ENCODE data around the gene TNP2. TPM values are rescaled to one million over a fixed set of nuclear protein-coding genes. Genes with fewer than 3 reads are reported as not detected.

Gene TNP2
- total RNA-seq, 2 experiments from 2014 or later: not detected

DNA sequence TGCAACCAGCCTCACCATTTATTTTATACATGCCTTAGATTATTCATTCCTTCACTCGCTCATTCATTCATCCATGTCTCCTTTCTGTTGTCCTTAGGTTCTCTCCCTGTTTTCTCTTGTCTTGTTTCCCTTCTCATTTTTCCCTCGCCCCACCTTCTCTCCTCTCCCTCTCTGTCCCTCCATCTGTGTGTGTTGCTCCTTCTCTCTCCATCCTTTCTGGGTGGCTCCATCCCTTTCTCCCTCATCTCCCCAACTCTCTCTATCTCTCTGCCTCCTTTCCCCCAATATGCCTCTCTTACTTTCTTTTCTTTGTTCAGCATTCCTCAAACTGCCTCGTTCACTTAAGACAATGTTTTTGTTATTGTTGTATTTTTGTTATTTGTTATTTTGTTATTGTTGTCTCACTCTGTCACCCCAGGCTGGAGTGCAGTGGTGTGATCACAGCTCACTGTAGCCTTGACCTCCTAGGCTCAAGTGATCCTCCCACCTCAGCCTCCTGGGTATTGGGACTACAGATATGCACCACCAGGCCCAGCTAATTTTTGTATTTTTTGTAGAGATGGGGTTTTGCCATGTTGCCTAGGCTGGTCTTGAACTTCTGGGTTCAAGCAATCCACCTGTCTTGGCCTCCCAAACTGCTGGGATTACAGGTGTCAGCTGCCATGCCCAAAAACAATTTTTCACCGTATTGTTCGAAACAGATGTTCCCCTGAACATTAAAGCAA, 27.5 kb downstream of the TNP2 start:
- no peak for DNase-seq
- H3K27me3 Mint-ChIP-seq: no peaks in the 10 kb centered on the region
- ChIA-PET POLR2A (interaction anchor here (0.9 to 1.5 kb wide), 3 partner anchors 8 to 13 kb away, joined by 3 to 7 read pairs (median 4); no protein-coding TSS in a partner anchor), CTCF (interaction anchor here (1.0 kb wide), 1 partner anchor 14 kb away, joined by 3 read pairs; the partner anchor contains the start of gene SOCS1)
- H3K27ac Mint-ChIP-seq: no peak overlapping the region
- H3K4me3 Mint-ChIP-seq: no peak overlapping the region
- H3K36me3 Mint-ChIP-seq: no peaks in the 10 kb centered on the region
- no peaks in the 10 kb centered on the region for H3K9me3 Mint-ChIP-seq
- peaks cover 28% of the 10 kb centered on the region for H3K4me1 Mint-ChIP-seq (ENCODE audit: low read depth)
- intact Hi-C loops (cut with micrococcal nuclease): no loop called here

DNA sequence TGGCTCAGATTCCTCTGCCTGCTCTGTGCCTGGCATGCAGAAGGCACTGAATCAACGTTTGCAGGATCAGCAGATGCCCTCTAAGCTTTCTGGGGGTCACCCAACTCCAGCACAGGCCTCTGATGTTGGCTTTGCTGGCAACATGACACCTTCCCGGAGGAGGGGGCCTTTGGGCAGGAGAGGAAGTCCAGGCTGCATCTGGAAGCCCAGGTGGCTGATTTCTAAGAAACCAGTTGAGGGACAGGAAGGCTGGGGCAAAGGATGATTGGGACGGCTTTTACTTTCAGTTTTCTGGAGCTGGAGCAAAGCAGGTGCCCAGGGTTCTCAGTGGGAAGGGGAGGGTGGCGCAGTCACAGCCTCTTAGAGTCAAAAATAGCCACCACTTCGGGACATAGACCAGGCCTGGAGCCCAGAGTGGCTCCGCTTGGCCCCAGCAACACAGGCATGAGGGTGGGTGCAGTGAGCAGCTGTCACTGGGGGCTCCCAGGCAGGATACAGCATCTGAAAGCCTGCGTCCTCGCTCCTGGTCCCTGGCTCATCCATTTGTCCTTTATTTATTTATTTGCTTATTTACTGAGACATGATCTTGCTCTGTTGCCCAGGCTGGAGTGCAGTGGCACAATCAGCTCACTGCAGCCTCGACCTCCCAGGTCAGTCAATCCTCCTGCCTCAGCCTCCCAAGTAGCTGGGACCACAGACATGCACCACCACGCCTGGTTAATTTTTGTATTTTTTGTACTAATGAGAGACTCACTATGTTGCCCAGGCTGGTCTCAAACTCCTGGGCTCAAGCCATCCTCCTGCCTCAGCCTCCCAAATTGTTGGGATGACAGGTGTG, 28.3 kb downstream of the TNP2 start:
- no peaks in the 10 kb centered on the region for H3K36me3 Mint-ChIP-seq
- peak overlapping the region; percentile 11 for H3K4me3 Mint-ChIP-seq
- no peaks in the 10 kb centered on the region for H3K27me3 Mint-ChIP-seq
- peak overlapping the region; percentile 48 for H3K27ac Mint-ChIP-seq
- H3K9me3 Mint-ChIP-seq: no peaks in the 10 kb centered on the region
- peaks cover 25% of the 10 kb centered on the region for H3K4me1 Mint-ChIP-seq (ENCODE audit: low read depth)
- no peak for DNase-seq
- CTCF ChIA-PET: interaction anchor here (0.9 to 1.0 kb wide), 2 partner anchors 15 to 131 kb away, joined by 3 read pairs; partner anchors contain the start of gene SOCS1
- intact Hi-C loops (cut with micrococcal nuclease): no loop called here
- POLR2A ChIA-PET: interaction anchor here (0.9 to 1.5 kb wide), 4 partner anchors 9 to 16 kb away, joined by 3 to 7 read pairs (median 4); no protein-coding TSS in a partner anchor

DNA sequence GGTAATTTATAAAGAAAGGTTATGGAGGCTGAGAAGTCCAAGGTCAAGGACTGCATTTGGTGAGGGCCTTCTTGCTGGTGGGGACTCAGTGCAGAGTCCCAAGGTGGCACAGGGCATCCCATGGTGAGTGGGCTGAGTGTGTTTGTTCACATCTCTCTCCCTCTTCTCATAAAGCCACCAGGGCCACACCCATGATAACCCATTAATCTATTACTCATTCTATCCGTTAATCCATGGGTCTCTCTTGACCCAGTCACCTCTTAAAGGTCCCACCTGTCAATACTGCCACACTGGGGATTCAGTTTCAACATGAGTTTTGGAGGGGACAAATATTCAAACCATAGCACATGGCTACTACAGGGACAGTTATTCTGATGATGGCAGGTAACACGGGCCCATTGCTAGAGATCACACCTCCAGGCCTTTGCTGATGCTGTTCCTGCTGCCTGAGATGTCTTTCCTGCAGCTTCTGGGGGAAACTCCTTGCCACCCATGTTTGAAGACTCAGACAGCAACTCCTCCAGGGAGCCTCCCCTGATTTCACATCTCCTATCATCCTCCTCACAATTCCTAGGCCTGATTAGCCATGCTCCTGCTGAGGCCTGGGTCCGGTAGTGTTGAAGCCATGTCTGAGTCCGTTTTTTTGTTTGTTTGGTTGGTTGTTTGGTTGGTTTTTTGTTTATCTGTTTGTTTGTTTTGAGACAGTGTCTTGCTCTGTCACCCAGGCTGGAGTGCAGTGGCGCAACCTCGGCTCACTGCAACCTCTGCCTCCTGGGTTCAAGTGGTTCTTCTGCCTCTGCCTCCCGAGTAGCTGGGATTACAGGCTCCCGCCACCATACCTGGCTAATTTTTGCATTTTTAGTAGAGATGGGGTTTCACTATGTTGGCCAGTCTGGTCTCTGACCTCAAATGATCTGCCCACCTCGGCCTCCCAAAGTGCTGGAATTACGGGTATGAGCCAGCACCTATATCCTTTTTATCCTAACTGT, 29.2 kb downstream of the TNP2 start:
- intact Hi-C loops (cut with micrococcal nuclease): no loop called here
- Mint-ChIP-seq H3K27ac (peak overlapping the region; percentile 48), H3K4me3 (peak overlapping the region; percentile 11), H3K9me3 (no peaks in the 10 kb centered on the region), H3K27me3 (no peaks in the 10 kb centered on the region), H3K4me1 (ENCODE audit: low read depth) (peaks cover 24% of the 10 kb centered on the region), H3K36me3 (no peaks in the 10 kb centered on the region)
- CTCF ChIA-PET: interaction anchor here (0.9 to 1.0 kb wide), 2 partner anchors 16 to 132 kb away, joined by 3 read pairs; partner anchors contain the start of gene SOCS1
- no peak for DNase-seq
- POLR2A ChIA-PET: interaction anchor here (1.0 to 1.5 kb wide), 3 partner anchors 12 to 15 kb away, joined by 4 to 7 read pairs (median 5); no protein-coding TSS in a partner anchor

GRCh38 chr16:11238272-11239202, 30.6 kb downstream of the TNP2 start:
- POLR2A ChIA-PET: interaction anchor here (1.0 to 1.5 kb wide), 2 partner anchors 9 to 11 kb away, joined by 3 to 4 read pairs; no protein-coding TSS in a partner anchor
- H3K27me3 Mint-ChIP-seq: no peaks in the 10 kb centered on the region
- CTCF ChIA-PET: interaction anchor here (1.3 kb wide), 1 partner anchor 14 kb away, joined by 4 read pairs; no protein-coding TSS in a partner anchor
- peaks cover 36% of the 10 kb centered on the region for H3K4me1 Mint-ChIP-seq (ENCODE audit: low read depth)
- no peak for DNase-seq
- no peaks in the 10 kb centered on the region for H3K9me3 Mint-ChIP-seq
- H3K4me3 Mint-ChIP-seq: no peak overlapping the region
- intact Hi-C loops (cut with micrococcal nuclease): no loop called here
- H3K27ac Mint-ChIP-seq: peak overlapping the region; percentile 18
- no peaks in the 10 kb centered on the region for H3K36me3 Mint-ChIP-seq

DNA sequence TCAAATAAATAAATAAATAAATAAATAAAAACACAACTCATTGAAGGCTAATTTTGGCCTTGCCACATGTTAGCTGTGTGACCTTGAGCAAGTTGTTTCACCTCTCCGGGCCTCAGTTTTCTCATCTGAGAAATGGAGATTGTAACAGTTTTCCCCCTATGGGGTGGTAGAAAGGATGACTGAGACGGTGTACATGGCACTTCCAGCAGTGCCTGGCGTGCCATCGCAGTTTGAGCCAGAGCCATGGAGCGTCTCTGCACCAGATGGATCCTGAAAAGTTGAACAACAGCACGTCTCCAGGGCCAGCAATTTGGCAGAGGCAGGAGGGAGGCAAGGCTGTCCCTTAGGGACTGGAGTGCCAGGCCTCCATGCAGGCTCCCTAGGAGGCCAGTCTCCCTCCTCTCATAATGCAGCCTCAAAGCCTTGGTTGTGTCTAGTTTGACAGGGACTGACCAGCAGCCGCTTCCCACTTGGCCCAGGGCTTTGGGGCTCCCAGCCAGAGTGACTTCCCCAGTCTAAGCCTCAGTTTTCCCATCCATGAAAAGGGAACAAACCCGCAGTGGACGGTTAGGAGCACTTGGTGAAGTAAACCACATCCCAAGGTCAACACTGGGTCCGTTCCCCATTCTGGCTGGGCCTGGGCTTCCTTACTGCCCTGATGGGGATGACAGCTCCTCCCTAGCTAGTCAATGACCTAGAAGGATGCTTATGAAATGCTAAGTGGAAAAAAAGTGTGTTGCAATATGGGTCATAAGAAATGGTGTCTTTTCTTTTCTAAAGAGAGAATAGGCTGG, 32.5 kb downstream of the TNP2 start:
- peak overlapping the region; percentile 29 for H3K27ac Mint-ChIP-seq
- intact Hi-C loops (cut with micrococcal nuclease): no loop called here
- CTCF ChIA-PET: interaction anchor here (3.0 kb wide), 1 partner anchor 11 kb away, joined by 10 read pairs; no protein-coding TSS in a partner anchor
- peaks cover 50% of the 10 kb centered on the region for H3K4me1 Mint-ChIP-seq (ENCODE audit: low read depth)
- H3K27me3 Mint-ChIP-seq: no peaks in the 10 kb centered on the region
- no peaks in the 10 kb centered on the region for H3K36me3 Mint-ChIP-seq
- POLR2A ChIA-PET: interaction anchor here (1.2 to 1.3 kb wide), 2 partner anchors 12 to 271 kb away, joined by 3 to 7 read pairs; no protein-coding TSS in a partner anchor
- H3K9me3 Mint-ChIP-seq: no peaks in the 10 kb centered on the region
- H3K4me3 Mint-ChIP-seq: no peak overlapping the region
- DNase-seq: no peak

GRCh38 chr16:11235703-11235991, 33.5 kb downstream of the TNP2 start:
- intact Hi-C loops (cut with micrococcal nuclease): loop anchor here (2.0 kb wide), 1 partner anchor 75 kb away; no protein-coding TSS in a partner anchor
- H3K4me3 Mint-ChIP-seq: peak overlapping the region; percentile 29
- peak overlapping the region; percentile 84 for H3K27ac Mint-ChIP-seq
- H3K36me3 Mint-ChIP-seq: no peaks in the 10 kb centered on the region
- ChIA-PET POLR2A (interaction anchor here (1.2 to 3.7 kb wide), 3 partner anchors 11 to 270 kb away, joined by 3 to 17 read pairs (median 7); no protein-coding TSS in a partner anchor), CTCF (interaction anchor here (1.0 to 3.0 kb wide), 2 partner anchors 10 to 21 kb away, joined by 3 to 10 read pairs; partner anchors contain the start of gene SOCS1)
- no peaks in the 10 kb centered on the region for H3K27me3 Mint-ChIP-seq
- H3K9me3 Mint-ChIP-seq: no peaks in the 10 kb centered on the region
- no peak for DNase-seq
- peaks cover 58% of the 10 kb centered on the region for H3K4me1 Mint-ChIP-seq (ENCODE audit: low read depth)

DNA sequence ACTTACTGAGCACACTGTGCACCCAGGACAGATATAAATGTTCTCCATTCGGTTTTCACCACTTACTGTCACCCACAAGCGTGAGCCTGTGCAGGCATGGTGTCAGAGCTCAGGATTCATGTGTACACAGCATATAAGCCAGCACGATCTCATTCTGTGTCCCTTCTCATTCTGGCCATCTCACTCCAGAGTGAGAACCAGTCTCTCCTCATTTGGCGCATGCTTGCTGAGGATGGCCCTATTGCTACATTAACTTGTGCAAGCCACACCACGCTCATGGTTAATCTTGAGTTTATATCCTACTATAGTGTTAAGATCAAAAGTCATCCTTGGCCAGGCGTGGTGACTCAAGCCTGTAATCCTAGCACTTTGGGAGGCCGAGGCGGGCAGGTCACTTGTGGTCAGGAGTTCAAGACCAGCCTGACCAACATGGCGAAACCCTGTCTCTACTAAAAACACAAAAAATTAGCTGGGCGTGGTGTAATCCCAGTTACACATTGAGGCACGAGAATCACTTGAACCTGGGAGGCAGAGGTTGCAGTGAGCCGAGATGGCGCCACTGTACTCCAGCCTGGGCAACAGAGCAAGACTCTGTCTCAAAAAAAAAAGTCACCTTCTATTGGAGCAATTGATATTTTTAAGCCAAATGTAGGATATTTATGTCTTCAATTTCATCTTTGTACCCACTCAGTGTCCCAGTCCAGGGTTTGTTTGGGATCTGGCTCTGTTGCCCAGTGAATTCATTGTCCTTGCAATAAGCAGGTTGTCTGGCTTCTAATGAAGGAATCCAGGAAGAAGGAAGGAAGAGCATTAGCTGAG, 34.0 kb downstream of the TNP2 start:
- Mint-ChIP-seq H3K27me3 (no peaks in the 10 kb centered on the region), H3K27ac (peak overlapping the region; percentile 84), H3K9me3 (no peaks in the 10 kb centered on the region), H3K4me3 (peak overlapping the region; percentile 29), H3K4me1 (ENCODE audit: low read depth) (peaks cover 59% of the 10 kb centered on the region), H3K36me3 (no peaks in the 10 kb centered on the region)
- POLR2A ChIA-PET: interaction anchor here (0.7 to 5.2 kb wide), 7 partner anchors 10 to 270 kb away, joined by 3 to 50 read pairs (median 15); partner anchors contain the start of gene SOCS1
- no peak for DNase-seq
- intact Hi-C loops (cut with micrococcal nuclease): loop anchor here (1.0 to 2.0 kb wide), 7 partner anchors 11 to 270 kb away; no protein-coding TSS in a partner anchor
- CTCF ChIA-PET: interaction anchor here (1.0 to 3.0 kb wide), 4 partner anchors 10 to 21 kb away, joined by 3 to 10 read pairs (median 5); partner anchors contain the start of gene SOCS1

- Mint-ChIP-seq H3K27ac (peak overlapping the region; percentile 99), H3K4me1 (ENCODE audit: low read depth) (peaks cover 71% of the 10 kb centered on the region), H3K36me3 (no peaks in the 10 kb centered on the region), H3K9me3 (no peaks in the 10 kb centered on the region), H3K27me3 (no peaks in the 10 kb centered on the region), H3K4me3 (peak overlapping the region; percentile 62)
- intact Hi-C loops (cut with micrococcal nuclease): loop anchor here (1.0 to 2.0 kb wide), 10 partner anchors 9 to 269 kb away; no protein-coding TSS in a partner anchor
- DNase-seq: peak; percentile 92
- POLR2A ChIA-PET: interaction anchor here (0.7 to 5.2 kb wide), 14 partner anchors 9 to 269 kb away, joined by 4 to 50 read pairs (median 10); partner anchors contain the start of gene SOCS1
- CTCF ChIA-PET: interaction anchor here (0.7 to 2.1 kb wide), 14 partner anchors 9 to 269 kb away, joined by 3 to 16 read pairs (median 4); partner anchors contain the start of gene SOCS1
Observed at GRCh38 chr16:11233727-11234376, 35.3 kb downstream of the TNP2 start.
